K562 (cell line): ENCODE results near the gene KIF3A. TPM values are rescaled to one million over a fixed set of nuclear protein-coding genes. Genes with fewer than 3 reads are reported as not detected.

Experiments
- CEBPG ChIP-seq, 3 experiments: fragments of 200-800 bp in 1 of 3; sonication (Bioruptor generic) in 1 of 3; sonication (generic) in 1 of 3; formaldehyde crosslinking in 1 of 3; IDR thresholded peaks in 2 of 3; conservative IDR thresholded peaks in 1 of 3; 2 replicates each; pipeline versions ENCODE4 v1.6.1 to v1.8.0; 2016 to 2022; ENCODE audit warnings: missing compliant biosample characterization in 2 of 3, missing genetic modification characterization in 2 of 3, mild to moderate bottlenecking in 1 of 3, missing genetic modification reagents in 1 of 3
- FOXJ3 ChIP-seq: sonication (generic); formaldehyde crosslinking; IDR thresholded peaks from 2 replicates; pipeline ENCODE4 v1.4.0; 2020; ENCODE audit warnings: mild to moderate bottlenecking, missing genetic modification reagents
- KLF6 ChIP-seq: fragments of 250-450 bp; sonication (Bioruptor Pico); IDR thresholded peaks from 2 replicates; pipeline ENCODE4 v1.4.0; 2020; ENCODE audit warnings: mild to moderate bottlenecking, moderate library complexity, borderline replicate concordance
- MAFF ChIP-seq: IDR thresholded peaks from 2 replicates; pipeline ENCODE4 v1.6.1; 2012; ENCODE audit warnings: low read length, improper control_type of control experiment
- NEUROD1 ChIP-seq: fragments of 150-350 bp; IDR thresholded peaks from 2 replicates; pipeline ENCODE4 v1.6.1; 2014; ENCODE audit warnings: borderline replicate concordance, low read length, low read depth; ENCODE audit not compliant: partially characterized antibody
- RAD21 ChIP-seq, 2 experiments: fragments of 250-450 bp in 1 of 2; fragments of 450-650 bp in 1 of 2; sonication (Bioruptor Pico) in 1 of 2; formaldehyde crosslinking in 1 of 2; IDR thresholded peaks in 1 of 2; conservative IDR thresholded peaks in 1 of 2; 2 replicates each; pipeline versions ENCODE4 v1.4.0 to v1.8.0; 2020 to 2022; ENCODE audit warnings: mild to moderate bottlenecking in 2 of 2, moderate library complexity in 1 of 2
- ZNF316 ChIP-seq: fragments of 450-650 bp; IDR thresholded peaks from 2 replicates; pipeline ENCODE4 v1.6.1; 2016
- polyA plus RNA-seq, 8 experiments: library from polyadenylated mRNA; depleted of rRNA in 4 of 8; stranded (reverse) in 5 of 8; unstranded in 3 of 8; fragments of >200 nt; fragmentation: Nextera tagmentation in 2 of 8; fragmentation: Illumina TruSeq in 1 of 8; extraction: Ambion mirVana in 2 of 8; extraction: Trizol in 1 of 8; gene quantifications; 2 replicates each; pipeline versions ENCODE4 v1.2.1 to v1.2.3, GENCODE V29; 2011 to 2014; ENCODE audit warnings: inconsistent platforms in 1 of 8, missing spikeins in 1 of 8
- total RNA-seq, 7 experiments: library from RNA; depleted of rRNA in 6 of 7; stranded (reverse); fragments of >200 nt in 6 of 7; fragmentation: Illumina TruSeq in 2 of 7; extraction: Trizol in 2 of 7; gene quantifications; 2 replicates each; pipeline versions ENCODE4 v1.2.1 to v1.2.3, GENCODE V29; 2011 to 2021; ENCODE audit warnings: low replicate concordance in 1 of 7
- TF ChIP-seq, protein P1 (sequence below): fragments of 250-450 bp; sonication (Bioruptor Pico); IDR thresholded peaks from 2 replicates; pipeline ENCODE4 v1.8.0; 2022; ENCODE audit warnings: inconsistent platforms, mild to moderate bottlenecking, moderate library complexity, borderline replicate concordance
- TF ChIP-seq, protein P2 (sequence below), 2 experiments: fragments of 450-650 bp; formaldehyde crosslinking in 1 of 2; IDR thresholded peaks; 2 replicates each; pipeline versions ENCODE4 v1.4.0 to v1.6.1; 2014 to 2020; ENCODE audit warnings: mild to moderate bottlenecking in 2 of 2, borderline replicate concordance in 1 of 2, low read depth in 1 of 2

Gene KIF3A
- total and polyA plus RNA-seq, 9 of the 15 experiments (the other 6 are each of a cell fraction or from before 2014, with no cell fraction given): 1.5 to 7.8 (median 6.0) TPM

DNA sequence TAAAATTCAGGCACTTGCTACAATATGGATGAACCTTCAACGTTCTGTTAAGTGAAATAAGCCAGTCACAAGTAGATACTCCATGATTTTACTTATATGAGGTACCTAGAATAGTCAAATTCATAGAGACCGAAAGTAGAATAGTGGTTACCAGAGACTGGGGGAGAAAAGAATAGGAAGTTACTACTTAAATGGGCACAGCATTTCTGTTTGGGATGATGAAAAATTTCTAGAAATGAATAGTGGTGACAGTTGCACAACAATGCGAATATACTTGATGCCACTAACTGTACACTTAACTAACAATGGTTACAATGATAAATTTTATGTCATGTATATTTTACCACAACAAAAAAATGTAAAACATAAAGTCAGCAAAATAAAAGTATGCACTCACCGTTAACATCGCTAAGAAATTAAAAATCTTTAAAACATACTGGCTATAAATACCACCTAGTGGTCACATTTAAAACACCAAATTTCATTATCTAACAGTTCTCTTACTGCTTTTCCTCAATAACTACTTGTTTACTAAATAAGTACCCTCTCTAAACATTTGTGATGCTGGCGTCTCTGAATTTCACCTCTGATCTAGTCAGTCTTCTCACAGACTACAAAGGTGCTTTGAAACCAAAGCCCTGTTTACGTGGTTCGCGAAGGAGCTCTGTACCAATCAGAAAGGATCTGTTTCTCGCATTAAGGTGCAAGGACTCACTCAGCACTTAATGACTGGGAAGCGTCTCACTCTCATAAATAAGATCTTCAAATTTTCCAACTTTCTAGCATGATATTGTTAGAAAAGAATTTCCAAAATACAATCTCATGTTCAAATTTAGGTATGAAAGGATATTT, 22.7 kb downstream of the KIF3A start (continued):
- TF ChIP-seq, protein P1, sequence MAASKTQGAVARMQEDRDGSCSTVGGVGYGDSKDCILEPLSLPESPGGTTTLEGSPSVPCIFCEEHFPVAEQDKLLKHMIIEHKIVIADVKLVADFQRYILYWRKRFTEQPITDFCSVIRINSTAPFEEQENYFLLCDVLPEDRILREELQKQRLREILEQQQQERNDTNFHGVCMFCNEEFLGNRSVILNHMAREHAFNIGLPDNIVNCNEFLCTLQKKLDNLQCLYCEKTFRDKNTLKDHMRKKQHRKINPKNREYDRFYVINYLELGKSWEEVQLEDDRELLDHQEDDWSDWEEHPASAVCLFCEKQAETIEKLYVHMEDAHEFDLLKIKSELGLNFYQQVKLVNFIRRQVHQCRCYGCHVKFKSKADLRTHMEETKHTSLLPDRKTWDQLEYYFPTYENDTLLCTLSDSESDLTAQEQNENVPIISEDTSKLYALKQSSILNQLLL (CRISPR knock-in tag): no peak
- TF ChIP-seq RAD21 (CRISPR knock-in tag; conservative IDR thresholded peaks at IDR 0.05 in 1 of 2, IDR thresholded peaks at IDR 0.05 in 1 of 2) (peak; percentile 37 to 70), NEUROD1 (no peak), FOXJ3 (CRISPR knock-in tag) (no peak), ZNF316 (peak; percentile 95), MAFF (peak; percentile 58), KLF6 (no peak), CEBPG (CRISPR knock-in tag; IDR thresholded peaks at IDR 0.05) (no peak), CEBPG (tag; conservative IDR thresholded peaks at IDR 0.05 in 1 of 2, IDR thresholded peaks at IDR 0.05 in 1 of 2) (peak in 1 of 2 experiments; percentile 81; a peak in 3 of 4 replicates)
- TF ChIP-seq, protein P2, sequence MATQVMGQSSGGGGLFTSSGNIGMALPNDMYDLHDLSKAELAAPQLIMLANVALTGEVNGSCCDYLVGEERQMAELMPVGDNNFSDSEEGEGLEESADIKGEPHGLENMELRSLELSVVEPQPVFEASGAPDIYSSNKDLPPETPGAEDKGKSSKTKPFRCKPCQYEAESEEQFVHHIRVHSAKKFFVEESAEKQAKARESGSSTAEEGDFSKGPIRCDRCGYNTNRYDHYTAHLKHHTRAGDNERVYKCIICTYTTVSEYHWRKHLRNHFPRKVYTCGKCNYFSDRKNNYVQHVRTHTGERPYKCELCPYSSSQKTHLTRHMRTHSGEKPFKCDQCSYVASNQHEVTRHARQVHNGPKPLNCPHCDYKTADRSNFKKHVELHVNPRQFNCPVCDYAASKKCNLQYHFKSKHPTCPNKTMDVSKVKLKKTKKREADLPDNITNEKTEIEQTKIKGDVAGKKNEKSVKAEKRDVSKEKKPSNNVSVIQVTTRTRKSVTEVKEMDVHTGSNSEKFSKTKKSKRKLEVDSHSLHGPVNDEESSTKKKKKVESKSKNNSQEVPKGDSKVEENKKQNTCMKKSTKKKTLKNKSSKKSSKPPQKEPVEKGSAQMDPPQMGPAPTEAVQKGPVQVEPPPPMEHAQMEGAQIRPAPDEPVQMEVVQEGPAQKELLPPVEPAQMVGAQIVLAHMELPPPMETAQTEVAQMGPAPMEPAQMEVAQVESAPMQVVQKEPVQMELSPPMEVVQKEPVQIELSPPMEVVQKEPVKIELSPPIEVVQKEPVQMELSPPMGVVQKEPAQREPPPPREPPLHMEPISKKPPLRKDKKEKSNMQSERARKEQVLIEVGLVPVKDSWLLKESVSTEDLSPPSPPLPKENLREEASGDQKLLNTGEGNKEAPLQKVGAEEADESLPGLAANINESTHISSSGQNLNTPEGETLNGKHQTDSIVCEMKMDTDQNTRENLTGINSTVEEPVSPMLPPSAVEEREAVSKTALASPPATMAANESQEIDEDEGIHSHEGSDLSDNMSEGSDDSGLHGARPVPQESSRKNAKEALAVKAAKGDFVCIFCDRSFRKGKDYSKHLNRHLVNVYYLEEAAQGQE (IDR thresholded peaks at IDR 0.05; ENCODE audit: borderline replicate concordance): peak; percentile 26; the same call in 1 of the 2 replicates
- TF ChIP-seq, protein P2 (CRISPR knock-in tag; IDR thresholded peaks at IDR 0.05; ENCODE audit: low read depth): no peak
